Measurements from ENCODE around the gene NTPCR.

The NTPCR gene

GRCh38 chr1:232917053-232917452 lies 33.4 kb upstream of the NTPCR start:
- no peak for TF ChIP-seq CTCF (IDR thresholded peaks at IDR 0.05; ENCODE audit: insufficient read depth, low read length)
- no peak overlapping the region for H3K27ac ChIP-seq (replicated peaks)
- no peak overlapping the region for H3K4me3 ChIP-seq (replicated peaks; ENCODE audit: insufficient read depth, low read length)
- no peak for DNase-seq (ENCODE audit: low read depth in 1 of 2, low spot score in 1 of 2)
- H3K27me3 ChIP-seq (ENCODE audit: insufficient read depth, poor library complexity, severe bottlenecking), result no peaks in the 10 kb centered on the region

- no peak overlapping the region for H3K4me3 ChIP-seq (replicated peaks; ENCODE audit: insufficient read depth, low read length)
- no peak for DNase-seq (ENCODE audit: low read depth in 1 of 2, low spot score in 1 of 2)
- no peaks in the 10 kb centered on the region for H3K27me3 ChIP-seq (ENCODE audit: insufficient read depth, poor library complexity, severe bottlenecking)
- TF ChIP-seq REST (IDR thresholded peaks at IDR 0.05; ENCODE audit: insufficient replicate concordance, low read depth), result no peak
- TF ChIP-seq CTCF (IDR thresholded peaks at IDR 0.05; ENCODE audit: insufficient read depth, low read length), result no peak
- TF ChIP-seq SPI1 (IDR thresholded peaks at IDR 0.05; ENCODE audit: borderline replicate concordance, low read depth), result no peak
- no peak for TF ChIP-seq POLR2AphosphoS5 (IDR thresholded peaks at IDR 0.05; ENCODE audit: low read depth)
- TF ChIP-seq GABPA (IDR thresholded peaks at IDR 0.05; ENCODE audit: low read depth), result no peak
- H3K27ac ChIP-seq (replicated peaks), result no peak overlapping the region
Observed at GRCh38 chr1:232921381-232921780, 29.0 kb upstream of the NTPCR start.

- DNase-seq (ENCODE audit: low read depth in 1 of 2, low spot score in 1 of 2), result no peak
- Histone ChIP-seq H3K27ac (replicated peaks) (no peak overlapping the region), H3K4me3 (replicated peaks; ENCODE audit: insufficient read depth, low read length) (no peak overlapping the region), H3K27me3 (ENCODE audit: insufficient read depth, poor library complexity, severe bottlenecking) (no peaks in the 10 kb centered on the region)
- TF ChIP-seq CTCF (IDR thresholded peaks at IDR 0.05; ENCODE audit: insufficient read depth, low read length) (no peak), REST (IDR thresholded peaks at IDR 0.05; ENCODE audit: insufficient replicate concordance, low read depth) (no peak), GABPA (IDR thresholded peaks at IDR 0.05; ENCODE audit: low read depth) (no peak), POLR2AphosphoS5 (IDR thresholded peaks at IDR 0.05; ENCODE audit: low read depth) (no peak), SPI1 (IDR thresholded peaks at IDR 0.05; ENCODE audit: borderline replicate concordance, low read depth) (no peak)
Observed at GRCh38 chr1:232922485-232922884, 27.9 kb upstream of the NTPCR start.

- TF ChIP-seq CTCF (IDR thresholded peaks at IDR 0.05; ENCODE audit: insufficient read depth, low read length), result no peak
- Histone ChIP-seq H3K4me3 (replicated peaks; ENCODE audit: insufficient read depth, low read length) (no peak overlapping the region), H3K27ac (replicated peaks) (no peak overlapping the region), H3K27me3 (ENCODE audit: insufficient read depth, poor library complexity, severe bottlenecking) (no peaks in the 10 kb centered on the region)
- no peak for DNase-seq (ENCODE audit: low read depth in 1 of 2, low spot score in 1 of 2)
Observed at GRCh38 chr1:232923739-232924386, 26.5 kb upstream of the NTPCR start.

All from HL-60 (cell line).